ENCODE results near the gene MARCHF5. TPM values are rescaled to one million over a fixed set of nuclear protein-coding genes. Genes with fewer than 3 reads are reported as not detected.
"Not testable (repeated sequence)": the region's sequence is repeated elsewhere in the genome, so short reads cannot be mapped to it uniquely, and the experiment has no call there.

The MARCHF5 gene
- total RNA-seq, 1 donor from 2014 or later: 28.0 TPM

DNA sequence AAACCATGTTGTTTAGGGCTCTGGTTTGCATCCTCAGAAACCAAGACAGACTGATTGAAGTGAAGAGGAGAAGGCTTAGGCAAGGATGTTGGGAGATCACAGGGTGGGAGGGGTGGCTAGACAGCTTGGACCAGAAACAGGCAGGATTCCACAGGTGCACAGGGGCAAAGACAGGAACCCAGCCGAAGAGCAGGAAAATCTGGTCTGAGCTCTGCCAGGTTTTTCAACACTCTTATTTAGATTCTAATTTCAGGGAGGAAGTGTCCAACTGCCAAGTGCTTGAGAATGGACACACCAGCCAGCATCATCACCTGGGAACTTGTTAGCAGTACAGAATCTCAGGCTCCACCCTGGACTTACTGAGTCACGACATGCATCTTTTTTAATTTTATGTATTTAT is 93.8 kb downstream of the MARCHF5 start:
- H3K27ac ChIP-seq: no peak overlapping the region
- no peaks in the 10 kb centered on the region for H3K27me3 ChIP-seq
- intact Hi-C loops (cut with DNase I): no loop called here
- H3K4me3 ChIP-seq: no peak overlapping the region
- TF ChIP-seq, protein P1, sequence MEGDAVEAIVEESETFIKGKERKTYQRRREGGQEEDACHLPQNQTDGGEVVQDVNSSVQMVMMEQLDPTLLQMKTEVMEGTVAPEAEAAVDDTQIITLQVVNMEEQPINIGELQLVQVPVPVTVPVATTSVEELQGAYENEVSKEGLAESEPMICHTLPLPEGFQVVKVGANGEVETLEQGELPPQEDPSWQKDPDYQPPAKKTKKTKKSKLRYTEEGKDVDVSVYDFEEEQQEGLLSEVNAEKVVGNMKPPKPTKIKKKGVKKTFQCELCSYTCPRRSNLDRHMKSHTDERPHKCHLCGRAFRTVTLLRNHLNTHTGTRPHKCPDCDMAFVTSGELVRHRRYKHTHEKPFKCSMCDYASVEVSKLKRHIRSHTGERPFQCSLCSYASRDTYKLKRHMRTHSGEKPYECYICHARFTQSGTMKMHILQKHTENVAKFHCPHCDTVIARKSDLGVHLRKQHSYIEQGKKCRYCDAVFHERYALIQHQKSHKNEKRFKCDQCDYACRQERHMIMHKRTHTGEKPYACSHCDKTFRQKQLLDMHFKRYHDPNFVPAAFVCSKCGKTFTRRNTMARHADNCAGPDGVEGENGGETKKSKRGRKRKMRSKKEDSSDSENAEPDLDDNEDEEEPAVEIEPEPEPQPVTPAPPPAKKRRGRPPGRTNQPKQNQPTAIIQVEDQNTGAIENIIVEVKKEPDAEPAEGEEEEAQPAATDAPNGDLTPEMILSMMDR (IDR thresholded peaks at IDR 0.05): no peak
- DNase-seq: no peak
- no peaks in the 10 kb centered on the region for H3K36me3 ChIP-seq
- H3K9me3 ChIP-seq: no peaks in the 10 kb centered on the region
- ATAC-seq: no peak
- no peaks in the 10 kb centered on the region for H3K4me1 ChIP-seq

DNA sequence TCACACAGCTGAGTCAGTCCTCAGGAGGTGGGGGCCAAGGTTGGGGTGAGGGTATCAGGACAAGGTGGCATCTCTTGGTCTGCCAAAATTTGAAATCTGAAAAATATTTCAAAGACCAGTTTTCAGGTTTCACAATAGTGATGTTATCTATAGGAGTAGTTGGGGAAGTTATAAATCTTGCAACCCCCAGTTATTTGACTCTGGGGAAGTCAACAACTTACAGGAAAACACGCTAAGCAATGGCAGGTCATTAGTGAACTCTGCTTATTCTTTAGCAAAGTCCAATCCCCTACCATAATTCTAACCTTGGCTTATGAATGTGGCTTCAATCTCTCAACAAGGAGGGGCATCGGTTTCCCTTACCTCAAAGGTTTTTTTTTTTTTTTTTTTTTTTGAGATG is 94.9 kb downstream of the MARCHF5 start:
- Histone ChIP-seq H3K36me3 (no peaks in the 10 kb centered on the region), H3K27me3 (no peaks in the 10 kb centered on the region), H3K27ac (no peak overlapping the region), H3K4me1 (no peaks in the 10 kb centered on the region), H3K9me3 (no peaks in the 10 kb centered on the region), H3K4me3 (no peak overlapping the region)
- TF ChIP-seq, protein P1 (IDR thresholded peaks at IDR 0.05): no peak
- DNase-seq (no peak), ATAC-seq (no peak)
- intact Hi-C loops (cut with DNase I): no loop called here

DNA sequence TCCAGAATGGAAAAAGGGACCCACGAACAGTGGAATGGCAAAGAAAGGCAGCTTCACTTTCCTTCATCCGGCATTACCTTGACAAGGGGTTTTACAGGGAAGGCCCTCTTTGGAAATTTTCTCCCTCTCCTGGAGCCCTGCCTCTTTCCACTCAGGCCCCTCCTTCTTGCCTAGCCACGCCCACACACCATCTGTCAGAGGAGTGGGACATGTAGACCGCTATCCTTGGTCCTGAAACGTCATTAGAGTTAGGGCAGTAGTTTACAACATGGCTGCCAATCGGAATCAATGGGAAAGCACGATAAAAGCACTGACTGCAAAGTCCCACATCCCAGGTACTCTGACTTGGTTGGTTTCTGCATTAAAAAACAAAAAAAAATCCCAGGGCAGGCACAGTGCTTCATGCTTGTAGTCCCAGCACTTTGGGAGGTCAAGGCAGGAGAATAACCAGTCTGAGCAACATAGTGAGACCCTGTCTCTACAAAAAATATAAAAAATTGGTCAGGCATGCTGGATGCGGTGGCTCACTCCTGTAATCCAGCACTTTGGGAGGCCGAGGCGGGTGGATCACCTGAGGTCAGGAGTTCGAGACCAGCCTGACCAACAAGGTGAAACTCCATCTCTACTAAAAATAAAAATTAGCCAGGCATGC is 96.4 kb downstream of the MARCHF5 start:
- H3K27me3 ChIP-seq: no peaks in the 10 kb centered on the region
- no peak for DNase-seq
- H3K27ac ChIP-seq: no peak overlapping the region
- no peaks in the 10 kb centered on the region for H3K4me1 ChIP-seq
- ATAC-seq: peak; percentile 64
- H3K36me3 ChIP-seq: no peaks in the 10 kb centered on the region
- intact Hi-C loops (cut with DNase I): no loop called here
- H3K4me3 ChIP-seq: no peak overlapping the region
- TF ChIP-seq, protein P1 (IDR thresholded peaks at IDR 0.05): no peak
- no peaks in the 10 kb centered on the region for H3K9me3 ChIP-seq

DNA sequence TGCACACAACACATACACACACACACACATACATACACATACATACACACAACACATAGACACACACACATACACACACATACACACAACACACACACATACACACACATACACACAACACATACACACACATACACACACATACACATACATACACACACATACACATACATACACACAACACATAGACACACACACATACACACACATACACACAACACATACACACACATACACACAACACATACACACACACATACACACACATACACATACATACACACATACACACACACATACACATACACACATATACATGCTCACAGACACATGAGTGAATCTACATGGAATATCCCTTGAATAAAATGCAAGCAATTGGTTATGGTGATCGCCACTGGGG is 102.2 kb downstream of the MARCHF5 start:
- H3K9me3 ChIP-seq; DNase-seq; H3K27ac ChIP-seq; ATAC-seq; H3K27me3 ChIP-seq; H3K4me3 ChIP-seq; H3K36me3 ChIP-seq; H3K4me1 ChIP-seq; intact Hi-C loops (cut with DNase I): not testable (repeated sequence)

DNA sequence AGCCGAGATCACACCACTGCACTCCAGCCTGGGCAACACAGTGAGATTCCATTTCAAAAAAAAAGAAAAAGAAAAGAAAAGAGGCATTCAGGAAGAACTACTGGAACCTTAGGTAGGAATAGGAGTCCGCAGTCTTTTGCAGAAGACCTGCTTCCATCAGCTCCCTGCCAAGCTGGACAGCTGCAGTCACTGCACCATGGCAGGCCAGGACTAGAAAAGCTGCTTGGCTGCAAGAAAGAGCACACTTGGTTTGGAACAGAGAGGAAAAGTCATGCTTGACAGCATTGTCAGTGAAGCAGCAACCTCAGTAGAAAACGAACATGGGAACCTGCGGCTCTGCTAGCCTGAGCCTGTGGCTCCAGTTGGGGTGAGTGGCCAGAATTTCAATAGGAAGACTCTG is 104.3 kb downstream of the MARCHF5 start:
- Histone ChIP-seq H3K4me3 (no peak overlapping the region), H3K36me3 (no peaks in the 10 kb centered on the region), H3K27ac (no peak overlapping the region), H3K27me3 (no peaks in the 10 kb centered on the region), H3K4me1 (no peaks in the 10 kb centered on the region), H3K9me3 (no peaks in the 10 kb centered on the region)
- TF ChIP-seq, protein P1 (IDR thresholded peaks at IDR 0.05): no peak
- intact Hi-C loops (cut with DNase I): no loop called here
- ATAC-seq: no peak
- DNase-seq: no peak

DNA sequence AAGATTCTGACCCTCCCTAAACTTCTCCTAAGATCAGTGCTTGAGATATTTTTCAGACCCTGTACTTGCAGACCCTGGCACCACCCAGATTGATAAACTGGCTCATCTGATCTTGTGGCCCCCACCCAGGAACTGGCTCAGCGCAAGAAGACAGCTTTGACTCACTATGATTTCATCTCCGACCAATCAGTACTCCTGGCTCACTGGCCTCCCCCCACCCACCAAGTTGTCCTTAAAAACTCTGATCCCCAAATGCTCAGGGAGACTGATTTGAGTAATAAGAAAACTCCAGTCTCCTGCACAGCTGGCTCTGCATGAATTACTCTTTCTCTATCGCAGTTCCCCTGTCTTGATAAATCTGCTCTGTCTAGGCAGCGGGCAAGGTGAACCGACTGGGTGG is 111.3 kb downstream of the MARCHF5 start:
- H3K27me3 ChIP-seq; H3K4me1 ChIP-seq; H3K4me3 ChIP-seq; intact Hi-C loops (cut with DNase I); ATAC-seq; H3K9me3 ChIP-seq; DNase-seq; H3K27ac ChIP-seq; H3K36me3 ChIP-seq: not testable (repeated sequence)

Other genes starting within 250 kb of the MARCHF5 start
- gene CPEB3, start 89 bp upstream of the MARCHF5 start, total RNA-seq: 5.7 TPM